Panc1 (cell line): ENCODE data around the gene GFM1. TPM values are rescaled to one million over a fixed set of nuclear protein-coding genes. Genes with fewer than 3 reads are reported as not detected.

Experiments
- ATAC-seq: fragments of 200-7000 bp; cut with Tn5 transposase; 2 replicates; pipeline ENCODE4 v1.9.1; 2020; ENCODE audit warnings: mild to moderate bottlenecking, moderate library complexity
- BruUV-seq: library from RNA; stranded (reverse); fragments of 400-500 nt; replicated peaks from 2 replicates; lab custom pipeline; 2021; lab: Mats Ljungman, UMichigan
- CTCF ChIA-PET: fragments of 300-600 bp; sonication (Branson Sonifier 250); formaldehyde crosslinking; loops from one replicate; lab custom pipeline; 2022; ENCODE audit warnings: antibody characterized with exemption; lab: Charles Lee
- POLR2A ChIA-PET: fragments of 300-600 bp; sonication (Branson Sonifier 250); formaldehyde crosslinking; loops from one replicate; lab custom pipeline; 2022; ENCODE audit warnings: antibody characterized with exemption; lab: Charles Lee
- DNase-seq: peaks from one replicate; pipeline ENCODE4 v3.0.0-alpha.2; 2010; ENCODE audit warnings: low read depth, low spot score
- H3K27ac ChIP-seq: 2 replicates; pipeline ENCODE4 v1.5.1; 2011; ENCODE audit warnings: mild to moderate bottlenecking, low read length, inconsistent platforms
- H3K27me3 ChIP-seq: fragments of 200-500 bp; sonication (Bioruptor generic); 2 replicates; pipeline ENCODE4 v1.6.0; 2014; ENCODE audit warnings: low read length, inconsistent platforms; ENCODE audit not compliant: control insufficient read depth, insufficient read depth
- H3K36me3 ChIP-seq: fragments of 200-500 bp; sonication (Bioruptor generic); 2 replicates; pipeline ENCODE4 v1.5.1; 2014; ENCODE audit warnings: inconsistent platforms, mild to moderate bottlenecking, low read length, moderate library complexity; ENCODE audit not compliant: control insufficient read depth, insufficient read depth
- H3K4me1 ChIP-seq: 2 replicates; pipeline ENCODE4 v1.5.1; 2011; ENCODE audit warnings: inconsistent platforms, mild to moderate bottlenecking, low read length, moderate library complexity; ENCODE audit not compliant: control insufficient read depth, insufficient read depth
- H3K4me3 ChIP-seq, 2 experiments: 2 replicates each; pipeline ENCODE4 v1.5.1; 2011 to 2012; ENCODE audit warnings: low read depth in 2 of 2, low read length in 2 of 2, mild to moderate bottlenecking in 2 of 2, inconsistent platforms in 1 of 2, moderate library complexity in 1 of 2
- H3K9me3 ChIP-seq: fragments of 200-500 bp; sonication (Bioruptor generic); 2 replicates; pipeline ENCODE4 v1.5.1; 2014; ENCODE audit warnings: low read depth, mild to moderate bottlenecking, inconsistent platforms, low read length, moderate library complexity; ENCODE audit not compliant: control insufficient read depth, insufficient read depth
- POLR2AphosphoS5 ChIP-seq: IDR thresholded peaks from 2 replicates; pipeline ENCODE4 v1.6.1; 2012; ENCODE audit warnings: mild to moderate bottlenecking, low read depth, low read length, moderate library complexity
- SIN3A ChIP-seq: IDR thresholded peaks from 2 replicates; pipeline ENCODE4 v1.6.1; 2012; ENCODE audit warnings: low read depth, mild to moderate bottlenecking, low read length, moderate library complexity, borderline replicate concordance; ENCODE audit not compliant: insufficient read depth
- TCF7L2 ChIP-seq: IDR thresholded peaks from 2 replicates; pipeline ENCODE4 v1.6.1; 2011; ENCODE audit warnings: mild to moderate bottlenecking, low read depth, low read length, inconsistent platforms
- in situ Hi-C: cut with HindIII; loops from 2 replicates; pipeline ENCODE4 v1.10.0; 2016; ENCODE audit warnings: low sequenced_read_pairs, low pct_unique_long_range_greater_than_20kb
- intact Hi-C: fragments of 100-400 bp; cut with micrococcal nuclease; formaldehyde crosslinking; loops from one replicate; pipeline ENCODE4 v1.10.0; 2022; ENCODE audit not compliant: unreplicated experiment
- total RNA-seq: library from RNA; stranded (reverse); gene quantifications from one replicate; pipeline ENCODE4 v1.2.1, GENCODE V29; 2021; ENCODE audit not compliant: unreplicated experiment
- TF ChIP-seq, protein P1 (sequence below): fragments of 450-650 bp; IDR thresholded peaks from 2 replicates; pipeline ENCODE4 v1.5.1; 2017; ENCODE audit warnings: mild to moderate bottlenecking
- TF ChIP-seq, protein P2 (sequence below), 2 experiments: IDR thresholded peaks; 2 replicates each; pipeline ENCODE4 v1.6.1; 2011 to 2012; ENCODE audit warnings: low read depth in 2 of 2, control low read depth in 1 of 2, low read length in 1 of 2, mild to moderate bottlenecking in 1 of 2, moderate library complexity in 1 of 2; ENCODE audit not compliant: insufficient read depth in 1 of 2

Gene GFM1
- total RNA-seq, 1 experiment from 2014 or later = 59.3 TPM

DNA sequence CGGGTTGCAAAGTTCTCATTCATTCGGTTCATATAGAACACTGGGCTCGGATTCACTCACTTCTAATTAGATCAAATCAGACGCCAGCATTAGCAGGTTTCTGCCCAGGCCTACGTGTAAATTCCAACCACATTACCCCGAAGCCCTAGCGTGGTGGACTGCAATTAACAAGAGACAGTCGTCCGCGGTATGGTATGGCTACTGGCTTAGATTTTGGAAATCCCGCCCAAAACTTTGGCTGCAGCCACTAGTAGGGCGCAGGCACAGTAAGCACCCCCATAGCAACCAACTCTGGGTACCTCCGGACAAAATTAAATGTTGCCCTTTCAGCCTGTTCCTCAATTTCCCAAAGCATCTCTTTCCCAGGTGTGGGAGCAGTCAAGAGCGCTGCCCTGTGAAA lies 87.2 kb downstream of the GFM1 start:
- peaks cover 30% of the 10 kb centered on the region for H3K4me1 ChIP-seq
- no TSS peak for BruUV-seq
- no peaks in the 10 kb centered on the region for H3K36me3 ChIP-seq
- CTCF ChIA-PET = no interaction called here
- H3K4me3 ChIP-seq = peak overlapping the region; percentile 7 to 29; a peak in 2 of 4 replicates
- ATAC-seq (no peak), DNase-seq (no peak)
- peak overlapping the region; percentile 59 for H3K27ac ChIP-seq
- no peaks in the 10 kb centered on the region for H3K27me3 ChIP-seq
- intact Hi-C loops (no loop called here), in situ Hi-C loops (no loop called here)
- TF ChIP-seq, protein P1, sequence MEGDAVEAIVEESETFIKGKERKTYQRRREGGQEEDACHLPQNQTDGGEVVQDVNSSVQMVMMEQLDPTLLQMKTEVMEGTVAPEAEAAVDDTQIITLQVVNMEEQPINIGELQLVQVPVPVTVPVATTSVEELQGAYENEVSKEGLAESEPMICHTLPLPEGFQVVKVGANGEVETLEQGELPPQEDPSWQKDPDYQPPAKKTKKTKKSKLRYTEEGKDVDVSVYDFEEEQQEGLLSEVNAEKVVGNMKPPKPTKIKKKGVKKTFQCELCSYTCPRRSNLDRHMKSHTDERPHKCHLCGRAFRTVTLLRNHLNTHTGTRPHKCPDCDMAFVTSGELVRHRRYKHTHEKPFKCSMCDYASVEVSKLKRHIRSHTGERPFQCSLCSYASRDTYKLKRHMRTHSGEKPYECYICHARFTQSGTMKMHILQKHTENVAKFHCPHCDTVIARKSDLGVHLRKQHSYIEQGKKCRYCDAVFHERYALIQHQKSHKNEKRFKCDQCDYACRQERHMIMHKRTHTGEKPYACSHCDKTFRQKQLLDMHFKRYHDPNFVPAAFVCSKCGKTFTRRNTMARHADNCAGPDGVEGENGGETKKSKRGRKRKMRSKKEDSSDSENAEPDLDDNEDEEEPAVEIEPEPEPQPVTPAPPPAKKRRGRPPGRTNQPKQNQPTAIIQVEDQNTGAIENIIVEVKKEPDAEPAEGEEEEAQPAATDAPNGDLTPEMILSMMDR = no peak
- TF ChIP-seq TCF7L2 (no peak), POLR2AphosphoS5 (no peak), SIN3A (no peak)
- TF ChIP-seq, protein P2, sequence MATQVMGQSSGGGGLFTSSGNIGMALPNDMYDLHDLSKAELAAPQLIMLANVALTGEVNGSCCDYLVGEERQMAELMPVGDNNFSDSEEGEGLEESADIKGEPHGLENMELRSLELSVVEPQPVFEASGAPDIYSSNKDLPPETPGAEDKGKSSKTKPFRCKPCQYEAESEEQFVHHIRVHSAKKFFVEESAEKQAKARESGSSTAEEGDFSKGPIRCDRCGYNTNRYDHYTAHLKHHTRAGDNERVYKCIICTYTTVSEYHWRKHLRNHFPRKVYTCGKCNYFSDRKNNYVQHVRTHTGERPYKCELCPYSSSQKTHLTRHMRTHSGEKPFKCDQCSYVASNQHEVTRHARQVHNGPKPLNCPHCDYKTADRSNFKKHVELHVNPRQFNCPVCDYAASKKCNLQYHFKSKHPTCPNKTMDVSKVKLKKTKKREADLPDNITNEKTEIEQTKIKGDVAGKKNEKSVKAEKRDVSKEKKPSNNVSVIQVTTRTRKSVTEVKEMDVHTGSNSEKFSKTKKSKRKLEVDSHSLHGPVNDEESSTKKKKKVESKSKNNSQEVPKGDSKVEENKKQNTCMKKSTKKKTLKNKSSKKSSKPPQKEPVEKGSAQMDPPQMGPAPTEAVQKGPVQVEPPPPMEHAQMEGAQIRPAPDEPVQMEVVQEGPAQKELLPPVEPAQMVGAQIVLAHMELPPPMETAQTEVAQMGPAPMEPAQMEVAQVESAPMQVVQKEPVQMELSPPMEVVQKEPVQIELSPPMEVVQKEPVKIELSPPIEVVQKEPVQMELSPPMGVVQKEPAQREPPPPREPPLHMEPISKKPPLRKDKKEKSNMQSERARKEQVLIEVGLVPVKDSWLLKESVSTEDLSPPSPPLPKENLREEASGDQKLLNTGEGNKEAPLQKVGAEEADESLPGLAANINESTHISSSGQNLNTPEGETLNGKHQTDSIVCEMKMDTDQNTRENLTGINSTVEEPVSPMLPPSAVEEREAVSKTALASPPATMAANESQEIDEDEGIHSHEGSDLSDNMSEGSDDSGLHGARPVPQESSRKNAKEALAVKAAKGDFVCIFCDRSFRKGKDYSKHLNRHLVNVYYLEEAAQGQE (IDR thresholded peaks at IDR 0.05; ENCODE audit: insufficient read depth in 1 of 2, low read depth in 2 of 2, low read length in 1 of 2) = no peak
- POLR2A ChIA-PET = no interaction called here
- H3K9me3 ChIP-seq = peaks cover 5% of the 10 kb centered on the region; the same call in 1 of the 2 replicates

DNA sequence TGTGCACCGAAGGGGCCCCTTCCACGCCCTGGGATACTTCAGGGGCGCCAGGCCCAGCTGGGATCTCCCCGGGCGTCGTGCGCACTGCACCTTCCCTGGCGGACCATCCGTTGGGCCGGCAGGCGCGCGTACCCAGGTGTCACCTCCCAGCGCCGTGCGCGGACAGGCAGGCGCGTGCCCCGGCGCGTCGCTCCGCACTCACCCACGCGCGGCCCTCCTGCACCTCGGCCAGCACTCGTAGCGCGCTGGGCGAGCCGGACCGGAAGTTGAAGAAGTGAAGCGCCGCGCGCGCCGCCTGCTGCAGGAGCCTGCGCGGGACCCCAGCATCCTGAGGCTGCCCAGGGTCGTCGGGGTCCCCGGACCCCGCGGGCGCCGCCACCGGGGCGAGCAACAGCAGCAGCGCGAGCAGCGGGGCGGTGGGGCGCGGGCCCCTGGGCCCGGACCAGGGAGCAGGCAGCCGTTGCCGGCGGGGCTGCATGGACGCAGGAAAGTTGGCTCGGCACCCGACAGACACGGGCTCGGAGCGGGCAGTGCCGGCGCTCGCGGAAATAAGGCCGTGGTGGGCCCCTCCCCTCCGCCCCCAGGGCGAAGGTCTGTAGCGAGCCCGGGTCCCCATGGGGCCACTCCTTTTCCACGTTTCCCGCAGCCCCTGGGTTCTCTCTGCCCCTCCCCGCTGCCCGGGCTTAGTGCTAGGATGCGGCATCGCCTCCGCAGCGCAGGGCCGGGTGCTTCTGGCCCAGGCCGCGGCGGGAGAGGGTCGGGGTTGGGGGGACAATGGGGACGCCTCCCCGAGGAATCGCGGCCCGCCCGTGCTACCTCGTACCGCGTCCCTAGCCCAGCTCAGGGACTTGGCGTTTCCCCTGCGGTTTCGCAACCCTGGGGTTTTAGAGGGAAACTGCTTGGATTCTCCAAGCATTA lies 87.9 kb downstream of the GFM1 start, which contains the start of gene RARRES1:
Gene RARRES1, minus strand, starts transcription at position 520 of the 918 bp plus-strand sequence. Its CDS starts 42 bp downstream, at position 478.
- DNase-seq (no peak), ATAC-seq (peak; percentile 50)
- Histone ChIP-seq H3K36me3 (no peaks in the 10 kb centered on the region), H3K4me1 (peaks cover 23% of the 10 kb centered on the region), H3K9me3 (peaks cover 5% of the 10 kb centered on the region; the same call in 1 of the 2 replicates), H3K27ac (peak within 1 kb of the TSS; percentile 59), H3K4me3 (peak within 1 kb of the TSS; percentile 7 to 29; a peak in 2 of 4 replicates), H3K27me3 (no peaks in the 10 kb centered on the region)
- BruUV-seq = no TSS peak
- in situ Hi-C loops = no loop called here
- TF ChIP-seq, protein P1 = no peak
- TF ChIP-seq SIN3A (no peak), TCF7L2 (no peak), POLR2AphosphoS5 (no peak)
- TF ChIP-seq, protein P2 (IDR thresholded peaks at IDR 0.05; ENCODE audit: insufficient read depth in 1 of 2, low read depth in 2 of 2, low read length in 1 of 2) = no peak
- ChIA-PET CTCF (no interaction called here), POLR2A (no interaction called here)
- intact Hi-C loops = no loop called here
